ENCODE results near the gene COX8C. TPM values are rescaled to one million over a fixed set of nuclear protein-coding genes. Genes with fewer than 3 reads are reported as not detected.
"Not testable (repeated sequence)": the region's sequence is repeated elsewhere in the genome, so short reads cannot be mapped to it uniquely, and the experiment has no call there.

COX8C gene
- total and polyA plus RNA-seq, 2 donors: 0.23 TPM; not detected in 1

DNA sequence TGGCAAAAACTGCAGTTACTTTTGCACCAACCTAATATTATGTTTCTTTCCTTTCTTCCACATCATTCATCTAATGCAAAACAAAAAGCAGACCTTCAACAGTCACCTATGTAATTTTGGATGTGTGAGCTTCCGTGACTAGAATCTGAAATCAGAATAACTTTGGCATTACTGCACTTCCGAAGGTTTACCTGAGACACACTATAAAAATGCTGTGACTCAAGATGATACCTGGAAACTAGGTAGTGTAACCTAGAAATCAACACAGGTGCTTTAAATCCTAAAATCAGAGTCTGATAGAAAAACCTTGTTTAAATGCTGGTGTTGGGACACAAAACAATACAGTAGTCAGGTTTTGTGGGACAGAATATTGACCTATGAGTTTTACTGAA, 16.4 kb upstream of the COX8C start:
- Histone ChIP-seq H3K27ac (ENCODE audit: low read depth) (no peak overlapping the region), H3K4me3 (ENCODE audit: low read depth, low read length) (no peak overlapping the region), H3K4me1 (ENCODE audit: insufficient read depth) (no peaks in the 10 kb centered on the region), H3K36me3 (ENCODE audit: insufficient read depth) (no peaks in the 10 kb centered on the region)
- WGBS: 89% methylated on average over 2 of the region's 2 CpGs
- no peak for DNase-seq (ENCODE audit: extremely low spot score)

DNA sequence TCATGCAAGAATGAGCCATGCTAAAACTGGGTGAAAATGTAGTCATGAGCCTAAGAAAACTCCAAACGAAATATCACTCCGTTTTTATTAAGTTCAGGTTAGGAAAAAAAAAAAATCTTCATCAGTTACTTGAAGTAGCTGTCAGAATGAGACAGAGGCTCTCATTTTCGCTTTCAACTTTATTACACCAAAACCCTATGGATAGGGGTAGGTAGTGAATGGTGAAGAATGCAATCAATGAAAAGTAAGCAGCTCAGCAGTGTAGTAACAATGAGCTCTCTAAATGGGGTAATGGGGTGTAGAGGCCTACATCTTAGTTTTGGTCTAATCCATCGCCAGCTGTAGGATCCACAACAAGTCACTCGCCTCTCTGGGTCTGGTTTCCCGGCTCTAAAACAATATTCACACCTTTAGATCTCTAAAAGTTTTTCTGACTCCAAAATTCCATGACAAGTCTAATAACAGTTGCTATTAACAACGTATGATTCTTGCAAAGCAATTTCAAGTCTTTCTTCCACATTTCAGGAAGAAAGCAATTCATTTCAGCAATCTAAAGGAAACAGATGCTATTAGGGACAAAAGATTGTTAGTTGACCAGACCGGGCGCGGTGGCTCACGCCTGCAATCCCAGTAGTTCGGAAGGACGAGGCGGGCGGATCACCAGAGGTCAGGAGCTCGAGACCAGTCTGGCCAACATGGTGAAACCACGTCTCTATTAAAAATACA, 15.8 kb upstream of the COX8C start:
- Histone ChIP-seq H3K27ac (ENCODE audit: low read depth) (no peak overlapping the region), H3K36me3 (ENCODE audit: insufficient read depth) (no peaks in the 10 kb centered on the region), H3K4me1 (ENCODE audit: insufficient read depth) (no peaks in the 10 kb centered on the region), H3K4me3 (ENCODE audit: low read depth, low read length) (no peak overlapping the region)
- no peak for DNase-seq (ENCODE audit: extremely low spot score)
- WGBS: 60% methylated on average over 17 of the region's 17 CpGs

DNA sequence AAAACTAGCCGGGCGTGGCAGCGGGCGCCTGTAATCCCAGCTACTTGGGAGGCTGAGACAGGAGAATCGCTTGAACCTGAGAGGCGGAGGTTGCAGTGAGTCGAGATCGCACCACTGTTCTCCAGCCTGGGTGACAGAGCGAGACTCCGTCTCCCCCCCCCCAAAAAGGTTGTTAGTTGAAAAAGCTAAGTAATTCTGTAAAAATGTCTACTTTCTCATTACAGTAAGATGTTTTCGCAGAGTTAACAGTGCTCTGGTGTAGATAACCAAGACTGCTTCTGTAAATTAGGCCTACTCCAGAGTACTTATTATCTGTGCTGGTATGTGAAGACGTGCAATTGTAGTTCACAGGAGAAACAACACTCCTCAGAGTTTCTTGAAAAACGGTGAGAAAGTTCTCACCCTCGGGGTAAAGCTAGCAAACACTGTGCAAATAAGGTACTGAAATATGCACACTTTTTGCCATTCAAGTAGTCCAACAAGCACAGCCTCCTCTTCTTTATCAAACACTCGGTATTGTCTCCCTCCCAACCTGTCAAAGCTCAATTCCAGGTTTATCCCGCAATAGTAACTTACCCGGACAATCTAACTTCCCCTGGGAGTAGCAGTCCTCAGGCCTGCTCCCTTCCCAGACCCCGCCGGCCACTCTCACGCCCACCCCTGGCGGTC, 15.1 kb upstream of the COX8C start:
- Histone ChIP-seq H3K4me3 (ENCODE audit: low read depth, low read length) (peak overlapping the region; percentile 95), H3K36me3 (ENCODE audit: insufficient read depth) (no peaks in the 10 kb centered on the region), H3K4me1 (ENCODE audit: insufficient read depth) (no peaks in the 10 kb centered on the region), H3K27ac (ENCODE audit: low read depth) (peak overlapping the region; percentile 98)
- 31% methylated on average over 21 of the region's 21 CpGs for WGBS
- DNase-seq (ENCODE audit: extremely low spot score): no peak

DNA sequence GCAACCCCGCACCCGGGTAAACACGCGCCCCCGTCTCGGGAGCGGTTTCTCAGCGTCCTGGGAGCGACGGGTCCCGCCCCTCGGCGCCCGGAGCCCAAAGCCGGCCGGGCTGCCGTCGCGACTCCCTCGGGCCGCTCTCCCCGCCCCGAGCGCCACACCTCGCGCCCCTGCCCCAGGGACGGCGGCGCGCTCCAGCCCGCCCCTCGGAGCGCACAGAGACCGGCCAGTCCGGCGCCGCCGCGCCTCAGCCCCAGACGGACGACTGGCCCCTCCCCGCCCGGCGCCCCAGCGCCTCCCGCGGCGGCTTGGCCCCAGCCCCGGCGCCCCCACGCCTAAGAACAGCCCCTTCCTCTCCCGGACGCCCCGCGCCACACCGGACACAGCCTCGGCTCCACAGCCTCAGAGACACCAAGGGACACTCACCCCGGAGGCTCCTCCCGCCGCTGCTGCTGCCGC, 14.6 kb upstream of the COX8C start:
- Histone ChIP-seq H3K36me3 (ENCODE audit: insufficient read depth) (no peaks in the 10 kb centered on the region), H3K27ac (ENCODE audit: low read depth) (peak overlapping the region; percentile 98), H3K4me3 (ENCODE audit: low read depth, low read length) (peak overlapping the region; percentile 95), H3K4me1 (ENCODE audit: insufficient read depth) (no peaks in the 10 kb centered on the region)
- DNase-seq (ENCODE audit: extremely low spot score): no peak
- under 1% methylated on average over 61 of the region's 61 CpGs for WGBS

DNA sequence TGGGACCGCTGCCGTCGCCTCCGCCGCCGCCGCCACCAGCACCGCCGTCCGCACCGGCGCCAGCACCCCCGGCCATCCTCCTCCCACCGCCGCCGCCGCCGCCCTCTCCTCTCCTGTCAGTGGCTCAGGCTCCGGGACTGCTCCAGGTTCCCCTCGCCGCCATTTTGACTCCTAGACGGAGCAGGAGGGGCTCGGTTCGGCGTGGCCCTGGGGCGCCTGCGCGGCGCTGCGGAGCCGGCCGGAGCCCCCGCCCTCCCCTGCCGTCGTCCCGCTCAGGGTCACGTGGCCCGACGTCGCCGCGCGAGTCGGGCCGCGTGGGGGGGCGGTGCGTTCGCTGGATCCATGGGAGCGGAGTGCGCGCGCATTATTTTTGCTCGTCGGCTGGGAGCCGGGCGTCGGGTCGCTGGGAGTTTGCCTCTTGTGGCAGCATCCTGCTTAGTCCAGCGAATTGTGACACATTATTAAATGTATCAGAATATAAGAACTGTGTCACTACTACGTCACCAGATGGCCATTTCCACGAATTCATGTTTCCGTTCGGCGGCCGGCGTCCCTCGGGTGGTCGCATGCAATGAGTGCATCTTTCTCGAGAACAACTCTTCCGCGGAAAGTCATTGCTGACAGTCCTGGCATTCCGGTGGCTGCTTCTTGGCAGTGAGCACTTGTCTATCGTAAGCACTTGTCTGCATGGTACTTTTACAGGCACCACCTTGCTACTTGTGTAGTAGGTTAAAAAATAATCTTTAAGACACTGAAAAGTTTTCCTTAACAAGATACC, 13.9 kb upstream of the COX8C start, which contains the start of gene BTBD7:
Gene BTBD7 (minus strand): TSS at position 184 of the 778 bp plus-strand sequence. CDS start 36,985 bp downstream, outside the sequence.
- peak within 1 kb of the TSS; percentile 98 for H3K27ac ChIP-seq (ENCODE audit: low read depth)
- no peaks in the 10 kb centered on the region for H3K36me3 ChIP-seq (ENCODE audit: insufficient read depth)
- under 1% methylated on average over 74 of the region's 74 CpGs for WGBS
- H3K4me3 ChIP-seq (ENCODE audit: low read depth, low read length): peak within 1 kb of the TSS; percentile 95
- DNase-seq (ENCODE audit: extremely low spot score): peak; percentile 85
- no peaks in the 10 kb centered on the region for H3K4me1 ChIP-seq (ENCODE audit: insufficient read depth)

DNA sequence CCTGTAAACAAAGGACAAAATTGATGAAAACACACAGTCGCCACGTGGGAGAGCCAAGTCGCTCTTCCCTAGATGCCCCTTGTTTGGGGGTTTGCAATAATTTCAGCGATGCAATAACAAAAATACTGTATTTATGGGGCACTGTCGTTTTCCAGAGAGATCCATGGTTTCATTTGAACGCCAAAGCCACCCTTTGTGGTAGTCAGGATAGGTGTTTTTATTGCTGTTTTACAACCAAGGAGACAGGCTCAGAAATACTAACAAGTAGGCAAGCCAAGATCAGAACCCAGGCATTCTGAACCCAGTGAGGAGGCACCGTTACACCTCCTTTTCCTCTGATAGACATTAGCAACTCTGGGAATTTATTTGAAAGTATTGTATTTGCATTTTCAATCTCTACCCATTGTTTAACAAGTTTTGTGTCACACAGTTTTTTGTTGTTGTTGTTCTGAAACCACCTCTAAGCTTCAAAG, 13.3 kb upstream of the COX8C start:
- no peak for DNase-seq (ENCODE audit: extremely low spot score)
- peak overlapping the region; percentile 95 for H3K4me3 ChIP-seq (ENCODE audit: low read depth, low read length)
- 6% methylated on average over 7 of the region's 7 CpGs for WGBS
- peak overlapping the region; percentile 48 for H3K27ac ChIP-seq (ENCODE audit: low read depth)
- H3K36me3 ChIP-seq (ENCODE audit: insufficient read depth): no peaks in the 10 kb centered on the region
- no peaks in the 10 kb centered on the region for H3K4me1 ChIP-seq (ENCODE audit: insufficient read depth)

DNA sequence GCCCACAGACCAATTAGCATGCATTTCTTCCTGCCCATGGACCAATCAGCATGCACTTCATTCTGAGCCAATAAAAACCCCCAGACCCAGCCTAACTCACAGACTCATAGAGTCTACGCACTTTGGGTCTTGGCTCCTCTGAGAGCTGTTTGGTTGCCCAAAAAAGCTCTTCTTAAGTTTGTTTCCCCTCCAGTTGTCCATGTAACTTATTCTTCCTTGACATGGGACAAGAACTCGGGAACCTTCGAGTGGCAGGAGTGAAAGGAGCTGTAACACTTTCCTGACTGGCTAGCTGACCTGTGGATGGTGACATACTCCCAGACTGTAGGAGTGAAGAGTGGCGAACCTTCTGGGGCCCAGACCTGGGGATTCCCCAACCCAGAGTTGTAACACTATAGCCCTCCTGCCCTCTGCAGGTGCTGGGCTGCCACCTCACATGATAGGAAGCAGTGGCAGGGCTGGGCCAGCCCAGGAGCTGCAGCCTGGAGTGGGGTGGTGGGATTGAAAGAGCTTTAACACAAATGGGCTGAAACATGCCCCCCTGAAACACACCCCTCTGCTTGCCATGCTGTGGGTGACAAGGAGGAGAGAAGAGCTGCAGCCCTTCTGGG, 9.7 kb upstream of the COX8C start:
- H3K4me3 ChIP-seq (ENCODE audit: low read depth, low read length): no peak overlapping the region
- no peaks in the 10 kb centered on the region for H3K4me1 ChIP-seq (ENCODE audit: insufficient read depth)
- no peak for DNase-seq (ENCODE audit: extremely low spot score)
- 93% methylated on average over 4 of the region's 4 CpGs for WGBS
- no peak overlapping the region for H3K27ac ChIP-seq (ENCODE audit: low read depth)
- no peaks in the 10 kb centered on the region for H3K36me3 ChIP-seq (ENCODE audit: insufficient read depth)

DNA sequence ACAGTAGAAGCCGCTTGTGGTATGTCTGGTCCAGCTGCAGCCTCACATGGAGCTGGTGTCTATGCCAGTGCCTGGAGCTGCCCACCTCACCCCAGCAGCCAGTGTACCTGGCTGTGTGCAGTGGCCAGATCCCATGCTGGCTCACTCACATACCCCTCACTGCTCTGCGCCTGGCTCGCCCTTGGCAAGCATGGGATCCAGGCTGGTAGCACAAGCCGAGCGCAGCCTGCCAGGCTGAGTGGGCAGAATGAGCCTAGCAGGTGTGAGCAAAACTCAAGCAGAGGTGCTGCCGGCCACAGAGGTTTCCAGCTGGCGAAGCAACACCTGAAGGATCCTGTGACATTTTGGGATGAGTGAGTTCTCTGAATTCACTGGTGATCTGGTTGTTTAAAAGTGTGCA, 9.1 kb upstream of the COX8C start:
- Histone ChIP-seq H3K4me3 (ENCODE audit: low read depth, low read length) (no peak overlapping the region), H3K36me3 (ENCODE audit: insufficient read depth) (no peaks in the 10 kb centered on the region), H3K27ac (ENCODE audit: low read depth) (no peak overlapping the region), H3K4me1 (ENCODE audit: insufficient read depth) (no peaks in the 10 kb centered on the region)
- over 99% methylated on average over 7 of the region's 7 CpGs for WGBS
- DNase-seq (ENCODE audit: extremely low spot score): no peak

DNA sequence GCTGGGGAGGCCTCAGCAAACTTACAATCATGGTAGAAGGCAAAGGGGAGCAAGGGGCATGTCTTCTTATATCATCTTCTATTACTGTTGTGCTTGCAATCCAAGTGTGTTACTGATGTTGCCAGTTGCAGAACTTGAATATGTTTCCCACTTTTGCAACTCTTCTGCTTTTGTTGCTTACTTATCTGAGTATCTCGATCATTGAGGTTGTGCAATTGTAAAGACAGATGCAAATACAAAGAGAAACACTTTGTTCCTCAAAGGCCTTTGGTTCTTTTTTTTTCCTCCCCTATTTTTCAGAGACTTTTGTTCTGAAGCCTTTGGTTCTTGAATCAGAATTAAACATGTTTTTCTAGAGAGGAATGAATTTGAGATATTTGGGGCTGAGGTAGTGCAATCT, 3.7 kb upstream of the COX8C start:
- WGBS: 67% methylated on average over 1 of the region's 1 CpG
- no peaks in the 10 kb centered on the region for H3K36me3 ChIP-seq (ENCODE audit: insufficient read depth)
- no peak for DNase-seq (ENCODE audit: extremely low spot score)
- H3K4me3 ChIP-seq (ENCODE audit: low read depth, low read length): no peak overlapping the region
- H3K4me1 ChIP-seq (ENCODE audit: insufficient read depth): no peaks in the 10 kb centered on the region
- H3K27ac ChIP-seq (ENCODE audit: low read depth): no peak overlapping the region

DNA sequence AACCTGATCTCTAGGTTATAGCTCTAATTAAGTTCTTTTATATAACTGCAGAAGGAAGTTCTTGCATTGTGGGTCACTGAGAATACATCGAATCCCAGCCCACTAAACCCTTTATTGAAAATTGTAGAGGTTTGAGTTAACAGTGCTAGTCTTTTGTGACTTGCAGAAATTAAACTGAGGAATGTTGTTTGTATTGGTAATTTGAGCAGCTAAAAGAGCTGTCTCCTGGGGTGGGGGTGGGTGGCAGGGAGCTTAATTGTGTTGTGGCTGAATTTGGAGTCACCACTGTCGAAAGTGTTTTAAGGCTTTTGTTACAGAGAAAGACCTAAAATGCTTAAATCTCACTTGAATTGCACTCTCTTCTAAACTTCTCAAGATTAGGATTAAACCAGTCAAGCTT, 3.2 kb upstream of the COX8C start:
- DNase-seq (ENCODE audit: extremely low spot score): no peak
- no peaks in the 10 kb centered on the region for H3K36me3 ChIP-seq (ENCODE audit: insufficient read depth)
- no peak overlapping the region for H3K27ac ChIP-seq (ENCODE audit: low read depth)
- no peaks in the 10 kb centered on the region for H3K4me1 ChIP-seq (ENCODE audit: insufficient read depth)
- H3K4me3 ChIP-seq (ENCODE audit: low read depth, low read length): no peak overlapping the region
- WGBS: 57% methylated on average over 2 of the region's 2 CpGs

DNA sequence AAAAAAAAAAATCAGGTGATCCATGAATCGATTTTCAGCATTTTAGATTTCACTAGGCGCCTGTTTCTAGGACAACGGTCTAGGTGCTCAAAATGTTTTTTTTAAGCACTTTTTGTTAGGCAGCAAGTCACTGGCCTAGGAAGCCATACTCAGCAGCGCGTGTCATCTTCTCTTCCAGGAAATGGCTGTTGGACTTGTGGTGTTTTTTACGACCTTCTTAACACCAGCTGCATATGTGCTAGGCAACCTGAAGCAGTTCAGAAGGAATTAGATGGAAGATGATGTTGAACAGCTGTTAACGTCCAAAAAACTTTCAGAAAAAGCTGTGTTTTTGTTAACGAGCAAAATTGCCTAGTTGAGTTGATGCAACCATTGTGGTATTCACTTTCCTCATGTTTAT, 868 bp downstream of the COX8C start:
- WGBS: 85% methylated on average over 8 of the region's 8 CpGs
- H3K36me3 ChIP-seq (ENCODE audit: insufficient read depth): no peaks in the 10 kb centered on the region
- H3K4me1 ChIP-seq (ENCODE audit: insufficient read depth): no peaks in the 10 kb centered on the region

DNA sequence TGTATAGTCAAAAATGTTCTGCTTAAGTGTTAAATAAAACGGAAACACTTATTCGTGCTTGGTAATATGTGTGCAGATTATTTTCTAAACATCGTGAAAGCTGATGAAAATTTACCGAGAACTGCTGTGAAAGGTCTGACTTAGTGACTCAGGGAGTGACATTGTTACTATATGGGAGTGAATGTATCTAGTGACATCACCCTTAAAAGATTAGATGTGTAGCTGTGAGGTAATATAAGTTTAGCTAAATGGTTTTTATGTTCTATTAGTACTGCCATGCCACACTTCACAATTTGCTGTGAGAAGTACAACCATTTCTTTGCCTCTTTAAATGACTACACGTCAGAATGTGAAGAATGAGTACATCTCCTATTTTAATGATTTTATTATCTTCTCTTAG, 1.3 kb downstream of the COX8C start:
- WGBS: 86% methylated on average over 5 of the region's 5 CpGs
- Histone ChIP-seq H3K27ac (ENCODE audit: low read depth) (no peak overlapping the region), H3K4me1 (ENCODE audit: insufficient read depth) (no peaks in the 10 kb centered on the region), H3K4me3 (ENCODE audit: low read depth, low read length) (no peak overlapping the region), H3K36me3 (ENCODE audit: insufficient read depth) (no peaks in the 10 kb centered on the region)
- DNase-seq (ENCODE audit: extremely low spot score): no peak

More for the DNA sequence above, 868 bp downstream of the COX8C start:
- no peak for DNase-seq (ENCODE audit: extremely low spot score)
- Histone ChIP-seq H3K4me3 (ENCODE audit: low read depth, low read length) (no peak overlapping the region), H3K27ac (ENCODE audit: low read depth) (no peak overlapping the region)

DNA sequence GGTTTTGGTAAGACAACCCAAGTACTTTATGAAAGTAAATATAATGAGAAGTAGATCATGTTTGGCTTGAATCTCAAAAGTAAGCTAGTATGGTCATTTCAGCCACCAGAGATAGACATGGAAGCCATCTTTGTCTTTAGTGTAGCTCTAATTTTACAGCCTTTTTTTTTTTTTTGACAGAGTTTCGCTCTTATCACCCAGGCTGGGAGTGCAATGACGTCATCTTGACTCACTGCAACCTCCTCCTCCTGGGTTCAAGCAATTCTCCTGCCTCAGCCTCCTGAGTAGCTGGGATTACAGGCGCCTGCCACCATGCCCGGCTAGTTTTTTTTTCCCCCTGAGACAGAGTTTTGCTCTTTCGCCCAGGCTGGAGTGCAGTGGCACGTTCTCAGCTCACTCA, 7.9 kb downstream of the COX8C start:
- not testable (repeated sequence) for H3K27ac ChIP-seq (ENCODE audit: low read depth); H3K4me3 ChIP-seq (ENCODE audit: low read depth, low read length); H3K36me3 ChIP-seq (ENCODE audit: insufficient read depth); DNase-seq (ENCODE audit: extremely low spot score); H3K4me1 ChIP-seq (ENCODE audit: insufficient read depth)
- WGBS: 82% methylated on average over 6 of the region's 6 CpGs

Measured in urinary bladder (tissue), 4 donors.